ENCODE results near the gene CDK17. TPM values are rescaled to one million over a fixed set of nuclear protein-coding genes. Genes with fewer than 3 reads are reported as not detected.
"Not testable (repeated sequence)": the region's sequence is repeated elsewhere in the genome, so short reads cannot be mapped to it uniquely, and the experiment has no call there.

CDK17 gene
- total RNA-seq, 1 donor from 2014 or later: 107 TPM

DNA sequence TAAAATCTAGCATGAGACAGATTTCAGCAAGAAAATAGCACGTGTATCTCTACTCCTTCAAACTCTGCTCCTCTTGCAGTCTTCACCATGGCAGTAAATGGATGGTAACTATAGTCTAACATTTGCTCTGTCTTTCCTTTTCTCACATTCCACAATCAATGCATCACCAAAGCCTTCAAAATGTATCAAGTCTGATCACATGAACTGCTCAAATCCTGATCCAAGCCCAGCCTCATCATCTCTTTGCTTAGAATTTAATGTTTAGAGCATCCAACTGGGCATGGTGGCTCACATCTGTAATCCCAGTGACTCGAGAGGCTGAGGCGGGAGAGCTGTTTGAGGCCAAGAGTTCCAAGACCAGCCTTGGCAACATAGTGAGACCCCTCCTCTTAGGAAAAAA, 45.9 kb downstream of the CDK17 start:
- no peak for DNase-seq

DNA sequence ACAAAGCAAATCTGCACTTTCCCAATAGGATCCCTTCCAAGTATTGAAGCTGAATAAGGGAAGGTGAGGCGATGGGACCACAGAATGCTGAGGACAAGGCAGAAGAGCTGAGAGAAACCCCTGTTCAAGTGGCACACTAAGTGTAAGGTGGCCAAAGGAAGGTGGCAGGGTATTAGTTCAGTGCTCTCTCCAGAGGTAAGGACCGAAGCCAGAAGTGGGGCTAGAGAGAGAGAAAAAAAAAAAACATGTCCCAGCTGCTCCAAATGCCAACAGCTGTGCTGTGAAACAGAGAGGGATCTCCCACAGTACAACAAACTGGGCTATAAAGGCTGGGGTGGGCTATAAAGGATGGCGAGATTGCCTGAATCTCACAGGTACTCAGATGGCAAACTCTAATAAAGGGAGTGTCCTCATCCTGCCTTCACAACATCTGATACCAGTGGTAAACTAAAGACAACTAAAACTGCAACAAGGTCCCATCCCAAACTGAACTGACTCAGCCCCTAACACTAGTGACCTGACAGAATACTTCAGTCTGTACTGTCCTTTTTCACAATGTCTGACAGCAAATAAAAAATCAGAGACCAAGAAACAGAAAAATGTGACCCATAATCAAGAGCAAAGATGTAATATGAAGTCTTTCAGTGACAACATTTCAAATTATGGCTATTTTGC, 47.9 kb downstream of the CDK17 start:
- DNase-seq: no peak

DNA sequence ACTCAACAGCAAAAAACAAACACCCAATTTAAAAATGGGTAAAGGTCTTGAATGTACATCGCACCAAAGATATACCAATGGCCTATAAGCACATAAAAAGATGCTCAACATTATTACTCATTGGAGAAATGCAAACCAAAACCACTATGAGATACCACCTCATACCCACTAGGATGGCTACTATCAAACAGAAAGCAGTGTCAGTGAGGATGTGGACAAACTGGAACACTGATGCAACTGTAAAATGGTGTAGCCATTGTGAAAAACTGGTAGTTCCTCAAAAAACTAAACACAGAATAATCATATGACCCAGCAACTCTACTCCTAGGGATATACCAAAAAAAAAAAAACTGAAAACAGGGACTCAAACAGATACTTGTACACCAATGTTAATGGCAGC, 49.3 kb downstream of the CDK17 start:
- DNase-seq: no peak

DNA sequence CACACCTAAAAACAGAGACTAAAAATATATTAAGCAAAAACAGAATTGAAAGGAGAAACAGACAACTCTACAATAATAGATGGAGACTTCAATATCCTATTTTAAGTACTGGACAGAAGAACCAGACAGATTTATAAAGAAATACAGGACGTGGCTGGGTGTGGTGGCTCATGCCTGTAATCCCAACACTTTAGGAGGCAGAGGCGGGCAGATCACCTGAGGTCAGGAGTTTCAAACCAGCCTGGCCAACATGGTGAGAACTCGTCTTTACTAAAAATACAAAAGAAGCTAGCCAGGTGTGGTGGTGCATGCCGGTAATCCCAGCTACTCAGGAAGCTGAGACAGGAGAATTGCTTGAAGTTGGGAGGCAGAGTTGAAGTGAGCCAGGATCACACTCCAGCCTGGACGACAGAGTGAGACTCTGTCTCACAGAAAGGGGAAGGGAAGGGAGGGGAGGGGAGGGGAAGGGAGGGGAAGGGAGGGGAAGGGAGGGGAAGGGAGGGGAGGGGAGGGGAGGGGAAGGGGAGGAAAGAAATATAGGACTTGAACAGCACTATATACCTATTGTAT, 53.0 kb downstream of the CDK17 start:
- no peak for DNase-seq

DNA sequence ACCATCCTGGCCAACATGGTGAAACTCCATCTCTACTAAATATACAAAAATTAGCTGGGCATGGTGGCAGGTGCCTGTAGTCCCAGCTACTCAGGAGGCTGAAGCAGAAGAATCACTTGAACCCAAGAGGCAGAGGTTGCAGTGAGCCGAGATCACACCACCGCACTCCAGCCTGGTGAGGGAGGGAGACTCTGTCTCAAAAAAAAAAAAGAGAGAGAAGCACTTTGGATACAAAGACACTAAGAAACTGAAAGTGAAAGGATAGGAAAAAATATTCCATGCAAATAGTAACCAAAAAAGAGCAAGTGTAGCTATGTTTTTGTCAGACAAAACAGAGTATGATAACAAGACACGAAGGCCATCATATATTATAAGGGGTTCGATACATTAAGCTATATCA, 53.5 kb downstream of the CDK17 start:
- DNase-seq: not testable (repeated sequence)

DNA sequence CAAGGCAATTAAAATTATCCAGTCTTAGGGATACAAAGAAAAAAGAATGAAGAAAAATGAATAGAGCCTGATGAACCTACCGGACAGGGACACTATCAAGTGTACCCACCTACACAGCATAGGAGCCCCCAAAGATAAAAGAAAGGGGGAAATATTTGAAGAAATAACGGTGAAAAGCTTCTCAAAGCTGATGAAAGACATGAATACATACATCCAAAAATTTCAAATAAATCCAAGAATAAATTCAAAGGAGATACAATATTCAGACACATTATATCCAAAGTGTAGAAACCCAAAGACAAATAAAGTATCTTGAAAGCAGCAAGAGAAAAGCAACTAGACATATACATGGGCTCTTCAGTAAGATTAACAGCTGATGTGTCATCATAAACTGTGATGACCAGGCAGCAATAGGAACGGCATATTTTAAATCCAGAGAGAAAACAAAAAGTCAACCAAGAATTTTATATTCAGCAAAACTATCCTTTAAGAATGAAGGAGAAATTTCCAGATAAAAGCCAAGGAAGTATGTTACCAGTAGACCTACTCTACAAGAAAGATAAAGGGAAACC, 56.0 kb downstream of the CDK17 start:
- no peak for DNase-seq

DNA sequence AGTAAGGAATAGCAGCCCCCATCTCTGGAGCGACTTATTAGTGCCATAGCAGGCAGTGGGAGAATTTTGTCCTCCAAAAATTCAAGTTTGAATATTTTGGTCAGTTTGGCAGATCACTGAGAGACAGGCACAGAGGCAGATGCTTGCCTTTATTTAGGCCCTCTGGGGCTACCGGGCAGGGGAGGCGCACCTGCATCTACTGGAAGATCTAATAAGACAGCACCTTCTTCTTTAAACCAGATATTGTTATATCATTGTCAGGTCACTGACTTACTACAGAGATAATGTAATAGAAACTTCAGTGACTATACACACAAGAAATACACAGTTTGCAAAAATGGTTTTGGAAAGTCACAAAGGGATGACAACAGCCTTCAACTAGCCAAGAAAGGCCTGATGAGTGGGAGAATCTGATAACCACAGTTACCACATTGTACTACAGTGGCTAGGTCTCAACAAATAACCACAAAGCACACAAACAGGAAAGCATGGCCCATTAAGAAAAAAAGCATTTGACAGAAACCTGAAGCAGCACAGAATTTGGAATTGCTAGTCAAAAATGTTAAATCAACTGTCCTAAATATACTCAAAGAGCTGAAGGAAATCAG, 56.8 kb downstream of the CDK17 start:
- no peak for DNase-seq

DNA sequence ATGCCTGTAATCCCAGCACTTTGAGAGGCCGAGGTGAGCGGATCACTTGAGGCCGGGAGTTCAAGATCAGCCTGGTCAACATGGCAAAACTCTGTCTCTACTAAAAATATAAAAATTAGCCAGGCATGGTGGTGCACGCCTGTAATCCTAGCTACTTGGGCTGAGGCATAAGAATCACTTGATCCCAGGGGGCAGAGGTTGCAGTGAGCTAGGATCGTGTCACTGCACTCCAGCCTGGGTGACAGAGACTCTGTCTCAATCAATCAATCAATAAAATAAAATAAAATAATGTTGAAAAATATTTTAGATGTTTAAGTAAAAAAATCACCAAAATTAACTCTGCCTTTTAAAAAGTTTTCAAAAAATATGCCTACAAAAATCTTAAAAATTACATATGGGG, 60.6 kb downstream of the CDK17 start:
- not testable (repeated sequence) for DNase-seq

DNA sequence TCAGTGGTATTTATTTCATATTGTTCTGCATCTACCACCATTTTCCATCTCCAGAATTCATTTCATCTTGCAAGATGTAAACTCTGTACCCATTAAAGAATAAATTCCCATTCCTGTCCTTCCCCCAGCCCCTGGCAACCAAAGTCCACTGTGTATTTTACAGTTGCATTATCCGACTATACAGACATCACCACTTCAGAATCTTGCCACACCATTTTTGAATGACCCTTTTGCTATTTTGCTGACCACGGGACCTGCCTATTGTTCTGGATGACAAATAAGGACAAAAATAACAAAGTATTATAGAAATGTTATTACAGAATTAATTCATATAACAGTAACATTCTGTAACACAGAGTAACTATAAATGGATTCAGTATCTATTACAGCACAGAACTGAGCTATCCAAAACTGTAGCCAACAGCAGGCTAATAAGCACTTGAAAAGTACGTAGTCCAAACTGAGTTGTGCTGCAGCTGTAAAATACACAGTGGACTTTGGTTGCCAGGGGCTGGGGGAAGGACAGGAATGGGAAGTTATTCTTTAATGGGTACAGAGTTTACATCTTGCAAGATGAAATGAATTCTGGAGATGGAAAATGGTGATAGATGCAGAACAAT, 61.3 kb downstream of the CDK17 start:
- DNase-seq: no peak

DNA sequence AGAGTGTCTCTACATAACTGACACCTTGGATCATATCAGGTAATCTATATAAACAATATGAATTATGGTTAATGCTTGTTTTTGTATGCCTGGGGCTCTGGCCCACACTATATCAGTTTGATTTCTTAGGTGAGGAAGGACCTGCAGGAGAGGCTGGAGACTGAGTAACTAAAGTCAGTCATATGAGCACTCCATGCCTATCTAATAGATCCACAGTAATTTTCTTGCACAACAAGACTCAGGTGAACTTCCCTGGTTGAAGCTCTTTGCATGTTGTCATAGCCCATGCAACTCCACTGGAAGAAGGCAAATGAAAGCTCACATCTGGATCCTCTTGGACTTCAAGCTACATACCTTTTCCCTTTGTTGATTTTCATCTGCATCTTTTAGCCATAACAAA, 62.3 kb downstream of the CDK17 start:
- no peak for DNase-seq

DNA sequence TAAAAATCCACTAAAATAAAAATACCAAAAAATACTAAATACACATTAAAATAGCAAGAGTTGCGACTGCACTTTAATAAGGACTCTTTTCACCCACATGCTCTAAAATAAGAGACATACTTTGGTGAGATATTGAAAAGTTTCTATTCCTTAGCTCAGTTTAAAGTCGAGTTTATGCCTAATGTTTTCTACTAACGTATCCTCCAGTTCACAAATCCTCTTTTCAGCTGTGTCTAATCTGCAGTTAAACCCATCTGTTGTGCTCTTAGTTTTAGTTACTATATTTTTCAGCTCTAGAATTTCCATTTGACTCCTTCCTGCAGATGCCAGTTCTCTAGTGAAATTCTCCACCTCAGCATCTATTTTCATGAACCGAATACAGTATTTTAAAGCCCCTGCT, 63.8 kb downstream of the CDK17 start:
- DNase-seq: no peak

DNA sequence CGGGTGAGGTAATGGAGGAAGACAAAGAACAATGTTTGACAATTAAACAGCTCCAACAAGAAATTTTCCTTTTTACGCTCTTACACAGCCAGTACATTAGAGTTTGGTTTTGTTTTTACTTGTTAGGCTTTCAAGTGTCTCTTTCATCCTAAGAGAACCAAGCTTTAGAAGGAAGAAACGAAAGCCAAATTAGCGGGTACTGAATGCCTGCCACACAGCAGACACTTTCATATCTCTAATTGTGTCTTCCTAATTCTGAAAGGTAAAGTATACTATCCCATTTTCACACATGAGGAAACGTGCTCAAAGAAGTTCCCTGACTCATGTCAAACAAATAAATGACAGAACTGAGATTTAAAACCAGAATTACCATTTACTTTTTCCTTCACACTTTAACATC, 65.0 kb downstream of the CDK17 start:
- no peak for DNase-seq

DNA sequence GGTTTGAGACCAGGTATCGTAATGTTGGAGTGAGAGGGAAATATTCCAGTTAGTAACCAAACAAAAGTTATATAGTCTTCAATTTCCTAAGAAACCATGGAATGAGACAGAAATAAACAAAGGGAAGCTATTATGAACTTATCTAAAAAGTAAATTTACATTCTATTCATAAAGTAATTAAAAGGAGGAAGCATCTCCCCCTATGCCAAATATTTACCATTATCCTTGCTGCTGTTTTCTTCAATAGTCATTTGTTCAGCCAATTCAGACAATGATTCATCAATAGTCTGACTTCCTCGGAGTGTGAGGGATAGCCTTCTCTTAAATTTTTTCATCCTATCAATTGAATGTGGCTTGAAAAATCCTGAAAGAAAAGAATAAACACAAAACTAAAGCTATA, 65.7 kb downstream of the CDK17 start:
- no peak for DNase-seq

DNA sequence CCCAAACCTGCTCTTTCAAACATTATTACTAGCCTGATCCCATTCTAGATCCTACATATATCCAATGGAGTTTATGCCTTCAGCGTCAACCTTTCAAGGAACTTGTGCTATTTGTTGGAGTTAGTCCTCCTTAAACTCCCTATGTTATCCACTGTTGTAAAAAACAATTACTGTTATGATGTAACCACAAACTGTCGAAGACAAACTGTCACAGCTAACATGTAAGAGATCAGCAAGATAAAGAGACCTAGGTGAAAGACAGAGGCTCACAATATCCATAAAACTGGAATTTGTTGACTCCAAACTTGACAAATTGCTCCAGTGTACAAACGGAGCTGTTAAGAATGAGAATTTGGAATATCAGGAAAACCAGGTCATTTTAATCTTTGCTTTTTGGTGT, 70.7 kb downstream of the CDK17 start:
- no peak for DNase-seq

DNA sequence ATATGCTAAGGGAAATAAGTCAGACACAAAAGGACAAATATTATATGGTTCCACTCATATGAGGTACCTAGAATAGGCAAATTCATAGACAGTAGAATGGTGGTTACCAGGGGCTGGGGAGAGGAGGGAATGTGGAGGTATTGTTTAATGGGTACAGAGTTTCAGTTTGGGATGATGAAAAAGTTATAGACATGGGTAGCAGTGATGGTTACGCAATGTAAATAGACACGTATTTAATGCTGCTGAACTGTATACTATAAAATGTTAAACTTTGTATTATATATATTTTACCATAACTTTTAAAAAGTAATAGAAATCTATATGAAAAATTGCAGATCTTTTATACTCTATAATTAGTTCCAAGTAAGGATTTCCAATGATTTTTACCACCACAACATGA, 71.2 kb downstream of the CDK17 start:
- no peak for DNase-seq

DNA sequence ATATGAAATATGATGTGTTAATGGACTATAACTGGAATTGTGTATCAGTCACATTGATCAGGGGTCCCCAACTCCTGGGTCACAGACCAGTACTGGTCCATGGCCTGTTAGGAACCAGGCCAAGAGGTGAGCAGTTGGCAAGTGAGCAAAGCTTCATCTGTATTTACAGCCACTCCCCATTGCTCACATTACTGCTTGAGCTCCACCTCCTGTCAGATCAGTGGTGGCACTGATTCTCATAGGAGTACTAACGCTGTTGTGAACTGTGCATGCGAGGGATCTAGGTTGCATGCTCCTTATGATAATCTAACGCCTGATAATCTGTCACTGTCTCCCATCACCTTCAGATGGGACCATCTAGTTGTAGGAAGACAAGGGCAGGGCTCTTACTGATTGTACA, 72.3 kb downstream of the CDK17 start:
- DNase-seq: no peak

DNA sequence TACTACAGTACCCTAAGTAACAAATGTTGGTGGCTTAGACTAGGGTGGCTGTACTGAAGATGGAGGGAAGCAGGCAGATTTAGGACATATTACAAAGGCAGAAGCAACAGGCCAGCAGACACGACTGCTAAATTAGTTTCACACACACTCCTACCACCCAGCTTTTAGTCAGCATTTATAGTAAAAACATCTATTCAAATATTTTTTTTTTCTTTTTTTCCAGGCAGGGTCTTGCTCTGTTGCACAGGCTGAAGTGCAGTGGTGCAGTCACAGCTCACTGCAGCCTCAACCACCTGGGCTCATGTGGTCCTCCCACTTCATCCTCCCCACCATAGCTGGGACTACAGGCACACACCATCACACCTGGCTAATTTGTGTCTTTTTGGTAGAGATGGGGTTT, 72.9 kb downstream of the CDK17 start:
- DNase-seq: no peak

DNA sequence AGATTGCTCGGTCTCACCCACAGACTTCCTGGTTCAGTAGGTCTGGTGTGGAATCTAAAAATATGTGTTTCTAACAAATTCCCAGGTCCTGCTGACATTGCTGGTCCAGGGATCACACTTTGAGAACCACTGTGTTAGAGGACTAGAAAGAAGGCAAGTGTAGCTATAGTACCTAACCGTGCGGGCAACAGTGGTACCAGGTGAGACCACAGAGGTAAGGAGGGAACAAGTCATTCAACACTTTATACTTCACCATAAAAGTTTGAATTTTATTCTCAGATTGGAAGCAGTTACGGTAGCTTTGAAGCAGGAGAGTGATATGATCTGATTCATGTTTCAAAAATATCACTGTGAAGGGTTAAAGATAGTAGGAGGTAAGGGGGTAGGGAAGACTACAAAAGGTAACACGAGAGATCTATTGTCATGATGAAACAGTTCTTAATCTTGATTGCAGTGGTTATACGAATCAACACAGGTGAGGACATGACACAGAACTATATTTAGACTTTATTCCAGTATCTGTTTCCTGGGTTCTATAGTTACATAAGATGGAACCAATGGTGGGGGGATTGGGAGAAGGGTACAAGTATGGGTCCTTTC, 73.5 kb downstream of the CDK17 start:
- no peak for DNase-seq

DNA sequence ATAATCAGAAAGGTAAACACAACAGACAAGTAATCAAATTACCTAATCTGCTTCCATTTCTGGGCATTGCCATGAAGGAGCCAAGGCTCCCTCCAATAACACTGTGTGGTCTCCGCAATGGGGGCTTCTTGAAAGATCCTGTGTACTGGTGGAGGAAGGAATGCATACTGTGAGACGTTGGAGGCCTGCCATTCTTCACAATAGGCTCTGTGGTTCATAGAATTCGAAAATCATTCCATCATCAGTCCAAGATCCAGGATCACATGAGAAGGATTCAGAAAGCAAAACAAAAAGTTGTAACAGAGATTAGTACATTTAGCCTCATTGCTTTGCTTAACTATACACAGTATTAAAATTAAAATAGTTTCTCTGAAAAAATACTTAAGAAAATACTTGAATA, 76.3 kb downstream of the CDK17 start:
- no peak for DNase-seq

DNA sequence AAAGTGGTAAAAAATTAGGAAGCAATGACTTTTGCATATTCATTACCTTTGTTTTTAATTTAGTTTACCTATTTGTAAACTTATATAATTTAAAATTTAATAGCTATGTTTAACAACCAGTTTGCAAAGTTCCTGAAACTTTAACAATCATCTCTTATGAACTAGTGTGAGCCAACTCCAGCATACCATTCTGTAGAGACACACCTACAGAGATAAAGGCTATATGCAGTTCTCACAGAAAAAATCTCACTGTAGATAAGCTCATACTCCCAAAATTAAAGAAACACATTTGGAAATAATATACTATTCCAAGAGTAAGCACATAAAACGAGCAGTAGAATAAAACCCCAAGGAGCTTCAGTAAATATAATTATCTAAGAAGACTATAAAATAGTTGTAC, 77.5 kb downstream of the CDK17 start:
- no peak for DNase-seq

DNA sequence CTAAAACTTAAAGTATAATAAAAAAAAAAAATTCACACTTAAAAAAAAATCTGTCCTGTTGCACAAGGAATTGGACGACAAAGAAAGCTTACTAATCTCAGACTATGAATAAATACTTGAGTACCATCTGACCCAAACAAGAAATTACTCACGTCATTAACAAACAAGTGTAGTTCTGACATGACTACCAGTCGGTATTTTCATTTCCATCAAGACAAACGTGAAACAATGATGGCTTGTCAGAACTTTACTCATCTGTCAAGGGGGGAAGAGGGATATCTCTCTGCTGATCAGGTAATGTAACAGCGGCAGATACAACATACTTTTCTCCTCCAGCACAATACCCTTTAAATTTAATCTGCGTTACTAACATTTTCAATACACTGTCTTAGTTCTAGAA, 78.3 kb downstream of the CDK17 start:
- DNase-seq: no peak

DNA sequence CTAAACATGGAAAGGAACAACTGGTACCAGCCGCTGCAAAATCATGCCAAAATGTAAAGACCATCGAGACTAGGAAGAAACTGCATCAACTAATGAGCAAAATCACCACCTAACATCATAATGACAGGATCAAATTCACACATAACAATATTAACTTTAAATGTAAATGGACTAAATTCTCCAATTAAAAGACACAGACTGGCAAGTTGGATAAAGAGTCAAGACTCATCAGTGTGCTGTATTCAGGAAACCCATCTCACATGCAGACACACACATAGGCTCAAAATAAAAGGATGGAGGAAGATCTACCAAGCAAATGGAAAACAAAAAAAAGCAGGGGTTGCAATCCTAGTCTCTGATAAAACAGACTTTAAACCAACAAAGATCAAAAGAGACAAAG, 82.4 kb downstream of the CDK17 start:
- not testable (repeated sequence) for DNase-seq
